AG10803 (cell line): ENCODE data around the gene KCNJ10.

Experiments
- DNase-seq: peaks from one replicate; pipeline ENCODE4 v3.0.0; 2010; ENCODE audit warnings: low read depth
- H3K4me3 ChIP-seq: 2 replicates; pipeline ENCODE4 v1.5.1; 2011; ENCODE audit warnings: mild to moderate bottlenecking, low read length, control low read depth
- CTCF ChIP-seq: conservative IDR thresholded peaks from 2 replicates; pipeline ENCODE4 v1.5.1; 2011; ENCODE audit warnings: mild to moderate bottlenecking, low read length, control low read depth, inconsistent platforms

KCNJ10 gene

GRCh38 chr1:159974350-159974965, 95.5 kb downstream of the KCNJ10 start:
- H3K4me3 ChIP-seq: no peak overlapping the region
- no peak for TF ChIP-seq CTCF
- no peak for DNase-seq

GRCh38 chr1:159973350-159973940, 96.5 kb downstream of the KCNJ10 start:
- no peak for DNase-seq
- no peak overlapping the region for H3K4me3 ChIP-seq
- TF ChIP-seq CTCF: no peak

GRCh38 chr1:159972443-159973205, 97.3 kb downstream of the KCNJ10 start:
- no peak for DNase-seq
- no peak for TF ChIP-seq CTCF

GRCh38 chr1:159970932-159971342, 99.0 kb downstream of the KCNJ10 start:
- H3K4me3 ChIP-seq: no peak overlapping the region
- DNase-seq: no peak
- TF ChIP-seq CTCF: no peak

More at GRCh38 chr1:159972443-159973205, 97.3 kb downstream of the KCNJ10 start:
- no peak overlapping the region for H3K4me3 ChIP-seq

- no peak for TF ChIP-seq CTCF
- no peak overlapping the region for H3K4me3 ChIP-seq
- DNase-seq: no peak
These were observed 101.1 kb downstream of the KCNJ10 start for GRCh38 chr1:159968901-159969300.

GRCh38 chr1:159965263-159965662, 104.7 kb downstream of the KCNJ10 start:
- H3K4me3 ChIP-seq: no peak overlapping the region
- no peak for TF ChIP-seq CTCF
- DNase-seq: no peak
